ENCODE data around the gene CKB.
A peak's percentile ranks its signal among the peaks of the same experiment; 100 is the strongest.

Gene CKB

GRCh38 chr14:103522649-103523574, at the start of gene CKB:
TSS of gene CKB (minus strand) at chr14:103522830. CDS start at chr14:103522493, 337 bp downstream.
- no peak for DNase-seq (ENCODE audit: low read depth)

GRCh38 chr14:103569408-103569807, 46.8 kb upstream of the CKB start:
- no peak for DNase-seq (ENCODE audit: low read depth)

- DNase-seq (ENCODE audit: low read depth) = no peak
Measured at GRCh38 chr14:103568952-103569351, 46.3 kb upstream of the CKB start.

GRCh38 chr14:103563844-103564505, 41.3 kb upstream of the CKB start:
- DNase-seq (ENCODE audit: low read depth) = no peak

GRCh38 chr14:103563226-103563620, 40.6 kb upstream of the CKB start:
- no peak for DNase-seq (ENCODE audit: low read depth)

GRCh38 chr14:103562429-103563225, 40.0 kb upstream of the CKB start, which contains the start of the genes BAG5 and COA8:
TSS of gene BAG5 (minus strand) at chr14:103562657. CDS start at chr14:103561164, 1,493 bp downstream.
TSS of gene COA8 (plus strand) at chr14:103562960. CDS start at chr14:103563002, 42 bp downstream.
- peak; percentile 67 for DNase-seq (ENCODE audit: low read depth)

- DNase-seq (ENCODE audit: low read depth) = no peak
Measured at GRCh38 chr14:103562179-103562428, 39.5 kb upstream of the CKB start.

- DNase-seq (ENCODE audit: low read depth) = no peak
Measured at GRCh38 chr14:103561381-103562178, 39.0 kb upstream of the CKB start.

GRCh38 chr14:103560691-103561090, 38.1 kb upstream of the CKB start:
- DNase-seq (ENCODE audit: low read depth) = no peak

- DNase-seq (ENCODE audit: low read depth) = no peak
Measured at GRCh38 chr14:103559766-103560165, 37.1 kb upstream of the CKB start.

GRCh38 chr14:103558071-103558882, 35.6 kb upstream of the CKB start:
- no peak for DNase-seq (ENCODE audit: low read depth)

- DNase-seq (ENCODE audit: low read depth) = no peak
Measured at GRCh38 chr14:103556946-103557758, 34.5 kb upstream of the CKB start.

- DNase-seq (ENCODE audit: low read depth) = no peak
Measured at GRCh38 chr14:103555559-103556337, 33.1 kb upstream of the CKB start.

- DNase-seq (ENCODE audit: low read depth) = no peak
Measured at GRCh38 chr14:103552846-103553210, 30.2 kb upstream of the CKB start.

GRCh38 chr14:103552011-103552845, 29.6 kb upstream of the CKB start:
- no peak for DNase-seq (ENCODE audit: low read depth)

GRCh38 chr14:103551338-103551762, 28.7 kb upstream of the CKB start:
- no peak for DNase-seq (ENCODE audit: low read depth)

GRCh38 chr14:103550451-103551337, 28.1 kb upstream of the CKB start:
- DNase-seq (ENCODE audit: low read depth) = no peak
